Coronary artery (tissue), 2 donors: ENCODE measurements around the gene ZNF121.
"Not testable (repeated sequence)": the region's sequence is repeated elsewhere in the genome, so short reads cannot be mapped to it uniquely, and the experiment has no call there.

ENCODE experiments used
- DNase-seq: peaks from one replicate; pipeline ENCODE4 v3.0.0-alpha.2; 2017; ENCODE audit warnings: low spot score
- H3K27ac ChIP-seq, 2 donors: fragments of 200-600 bp; sonication (generic); one replicate each; pipeline ENCODE4 v1.5.1; 2016 to 2019
- H3K4me3 ChIP-seq: fragments of 200-600 bp; sonication (generic); 2 replicates; pipeline ENCODE4 v1.5.1; 2016; ENCODE audit warnings: mild to moderate bottlenecking, moderate library complexity
- CTCF ChIP-seq: fragments of 200-600 bp; sonication (generic); IDR thresholded peaks from one replicate; pipeline ENCODE4 v1.5.1; 2019; ENCODE audit warnings: antibody characterized with exemption

ZNF121 gene

GRCh38 chr19:9566729-9567128 is 17.6 kb downstream of the ZNF121 start:
- H3K4me3 ChIP-seq: peak overlapping the region; percentile 24
- H3K27ac ChIP-seq: no peak overlapping the region
- DNase-seq: no peak
- no peak for TF ChIP-seq CTCF

- TF ChIP-seq CTCF: no peak
- peak overlapping the region; percentile 24 for H3K4me3 ChIP-seq
- H3K27ac ChIP-seq: no peak overlapping the region
- no peak for DNase-seq
These were observed 18.2 kb downstream of the ZNF121 start for GRCh38 chr19:9565900-9566705.

- no peak for TF ChIP-seq CTCF
These were observed 31.6 kb downstream of the ZNF121 start for GRCh38 chr19:9552536-9553274.

GRCh38 chr19:9547870-9548269 is 36.4 kb downstream of the ZNF121 start:
- H3K4me3 ChIP-seq: no peak overlapping the region
- no peak for TF ChIP-seq CTCF
- DNase-seq: no peak
- no peak overlapping the region for H3K27ac ChIP-seq

More at GRCh38 chr19:9552536-9553274, 31.6 kb downstream of the ZNF121 start:
- Histone ChIP-seq H3K4me3 (no peak overlapping the region), H3K27ac (no peak overlapping the region)
- DNase-seq: no peak

GRCh38 chr19:9541281-9541680 is 43.0 kb downstream of the ZNF121 start:
- not testable (repeated sequence) for H3K4me3 ChIP-seq, H3K27ac ChIP-seq, DNase-seq

- DNase-seq, H3K4me3 ChIP-seq, H3K27ac ChIP-seq: not testable (repeated sequence)
These were observed 44.4 kb downstream of the ZNF121 start for GRCh38 chr19:9539921-9540320.

GRCh38 chr19:9539201-9539600 is 45.1 kb downstream of the ZNF121 start:
- H3K4me3 ChIP-seq: peak overlapping the region; percentile 82
- not testable (repeated sequence) for DNase-seq

GRCh38 chr19:9538183-9539058 is 45.9 kb downstream of the ZNF121 start, which contains the start of gene ZNF426:
Gene ZNF426, minus strand, starts transcription at chr19:9538645. Its CDS starts 2,413 bp downstream, at chr19:9536232.
- TF ChIP-seq CTCF: no peak
- peak within 1 kb of the TSS; percentile 82 for H3K4me3 ChIP-seq
- DNase-seq: peak; percentile 93
- peak within 1 kb of the TSS; percentile 91 to 97 for H3K27ac ChIP-seq

More at GRCh38 chr19:9539201-9539600, 45.1 kb downstream of the ZNF121 start:
- H3K27ac ChIP-seq: peak overlapping the region; percentile 91 to 97
